Uterus (tissue), 2 donors: ENCODE results near the gene MEP1A.

Source experiments
- CTCF ChIP-seq, 4 experiments: fragments of 200-600 bp in 2 of 4; fragments of 450-650 bp in 2 of 4; sonication (generic) in 2 of 4; IDR thresholded peaks; one replicate each; pipeline ENCODE4 v1.5.1; 2016 to 2019; ENCODE audit warnings: antibody characterized with exemption in 4 of 4, mild to moderate bottlenecking in 2 of 4, moderate library complexity in 1 of 4
- POLR2A ChIP-seq, 2 donors: fragments of 450-650 bp; IDR thresholded peaks; one replicate each; pipeline ENCODE4 v1.6.1; 2016; ENCODE audit warnings: antibody characterized with exemption in 2 of 2, mild to moderate bottlenecking in 1 of 2, moderate library complexity in 1 of 2

- TF ChIP-seq CTCF (IDR thresholded peaks at IDR 0.05) (no peak), POLR2A (IDR thresholded peaks at IDR 0.05) (no peak)
Measured at GRCh38 chr6:46816626-46817025, 23.4 kb downstream of the MEP1A start.
